ENCODE measurements around the gene GRIK4. TPM values are rescaled to one million over a fixed set of nuclear protein-coding genes. Genes with fewer than 3 reads are reported as not detected.

GRIK4 gene
- total and polyA plus RNA-seq, 2 donors from 2014 or later: 0.25 TPM; not detected in 1

GRCh38 chr11:120959189-120959588 lies 447.6 kb downstream of the GRIK4 start:
- DNase-seq: no peak
- Histone ChIP-seq H3K4me1 (ENCODE audit: control insufficient read depth in 2 of 3, insufficient read depth in 2 of 3, low read depth in 1 of 3, low read length in 3 of 3) (no peaks in the 10 kb centered on the region), H3K36me3 (ENCODE audit: control insufficient read depth in 2 of 3, insufficient read depth in 3 of 3, low read length in 3 of 3) (no peaks in the 10 kb centered on the region), H3K4me3 (ENCODE audit: low read length in 3 of 3) (no peak overlapping the region), H3K27me3 (ENCODE audit: control insufficient read depth, insufficient read depth, low read length) (no peaks in the 10 kb centered on the region), H3K9me3 (ENCODE audit: control insufficient read depth in 2 of 3, insufficient read depth in 1 of 3, low read length in 3 of 3) (no peaks in the 10 kb centered on the region), H3K9ac (ENCODE audit: low read length in 3 of 3) (no peak overlapping the region), H3K27ac (ENCODE audit: low read depth in 2 of 2, low read length in 2 of 2) (no peak overlapping the region)
- no peak for TF ChIP-seq CTCF (IDR thresholded peaks at IDR 0.05; ENCODE audit: borderline replicate concordance, extremely low read depth, insufficient read depth)
- no peak for FAIRE-seq
- intact Hi-C loops (cut with DNase I): loop anchor here (10.0 kb wide), 1 partner anchor 274 kb away; no protein-coding TSS in a partner anchor

- Histone ChIP-seq H3K27me3 (ENCODE audit: control insufficient read depth, insufficient read depth, low read length) (no peaks in the 10 kb centered on the region), H3K27ac (ENCODE audit: low read depth in 2 of 2, low read length in 2 of 2) (no peak overlapping the region), H3K9me3 (ENCODE audit: control insufficient read depth in 2 of 3, insufficient read depth in 1 of 3, low read length in 3 of 3) (no peaks in the 10 kb centered on the region), H3K9ac (ENCODE audit: low read length in 3 of 3) (no peak overlapping the region), H3K4me1 (ENCODE audit: control insufficient read depth in 2 of 3, insufficient read depth in 2 of 3, low read depth in 1 of 3, low read length in 3 of 3) (no peaks in the 10 kb centered on the region), H3K4me3 (ENCODE audit: low read length in 3 of 3) (no peak overlapping the region), H3K36me3 (ENCODE audit: control insufficient read depth in 2 of 3, insufficient read depth in 3 of 3, low read length in 3 of 3) (no peaks in the 10 kb centered on the region)
- DNase-seq (no peak), FAIRE-seq (no peak)
- no peak for TF ChIP-seq CTCF (IDR thresholded peaks at IDR 0.05; ENCODE audit: borderline replicate concordance, extremely low read depth, insufficient read depth)
- intact Hi-C loops (cut with DNase I): no loop called here
These were observed 453.3 kb downstream of the GRIK4 start for GRCh38 chr11:120964857-120965256.

- Histone ChIP-seq H3K4me1 (ENCODE audit: control insufficient read depth in 2 of 3, insufficient read depth in 2 of 3, low read depth in 1 of 3, low read length in 3 of 3) (no peaks in the 10 kb centered on the region), H3K9me3 (ENCODE audit: control insufficient read depth in 2 of 3, insufficient read depth in 1 of 3, low read length in 3 of 3) (no peaks in the 10 kb centered on the region), H3K27me3 (ENCODE audit: control insufficient read depth, insufficient read depth, low read length) (no peaks in the 10 kb centered on the region), H3K4me3 (ENCODE audit: low read length in 3 of 3) (no peak overlapping the region), H3K9ac (ENCODE audit: low read length in 3 of 3) (no peak overlapping the region), H3K27ac (ENCODE audit: low read depth in 2 of 2, low read length in 2 of 2) (no peak overlapping the region), H3K36me3 (ENCODE audit: control insufficient read depth in 2 of 3, insufficient read depth in 3 of 3, low read length in 3 of 3) (no peaks in the 10 kb centered on the region)
- FAIRE-seq (no peak), DNase-seq (no peak)
- intact Hi-C loops (cut with DNase I): no loop called here
- TF ChIP-seq CTCF (IDR thresholded peaks at IDR 0.05; ENCODE audit: borderline replicate concordance, extremely low read depth, insufficient read depth): no peak
These were observed 455.3 kb downstream of the GRIK4 start for GRCh38 chr11:120966840-120967239.

- H3K9me3 ChIP-seq (ENCODE audit: control insufficient read depth in 2 of 3, insufficient read depth in 1 of 3, low read length in 3 of 3): no peaks in the 10 kb centered on the region
- H3K27ac ChIP-seq (ENCODE audit: low read depth in 2 of 2, low read length in 2 of 2): no peak overlapping the region
- H3K27me3 ChIP-seq (ENCODE audit: control insufficient read depth, insufficient read depth, low read length): no peaks in the 10 kb centered on the region
- TF ChIP-seq CTCF (IDR thresholded peaks at IDR 0.05; ENCODE audit: borderline replicate concordance, extremely low read depth, insufficient read depth): no peak
- FAIRE-seq (no peak), DNase-seq (no peak)
- H3K4me3 ChIP-seq (ENCODE audit: low read length in 3 of 3): no peak overlapping the region
- no peak overlapping the region for H3K9ac ChIP-seq (ENCODE audit: low read length in 3 of 3)
- no peaks in the 10 kb centered on the region for H3K4me1 ChIP-seq (ENCODE audit: control insufficient read depth in 2 of 3, insufficient read depth in 2 of 3, low read depth in 1 of 3, low read length in 3 of 3)
- no peaks in the 10 kb centered on the region for H3K36me3 ChIP-seq (ENCODE audit: control insufficient read depth in 2 of 3, insufficient read depth in 3 of 3, low read length in 3 of 3)
- intact Hi-C loops (cut with DNase I): no loop called here
These were observed 458.4 kb downstream of the GRIK4 start for GRCh38 chr11:120969993-120970392.

All from kidney (tissue), 14 donors.